Astrocyte of the spinal cord (primary cell): Measurements from ENCODE around the gene GINS1.

Source experiments
- DNase-seq: peaks from one replicate; pipeline ENCODE4 v3.0.0; 2011; ENCODE audit warnings: low read depth, low spot score
- H3K4me3 ChIP-seq: 2 replicates; pipeline ENCODE4 v1.5.1; 2011; ENCODE audit warnings: low read depth, mild to moderate bottlenecking, low read length, moderate library complexity
- CTCF ChIP-seq: IDR thresholded peaks from 2 replicates; pipeline ENCODE4 v1.5.1; 2012; ENCODE audit warnings: low read depth, mild to moderate bottlenecking, low read length, inconsistent platforms
- in situ Hi-C: cut with HindIII; loops from 2 replicates; pipeline ENCODE4 v1.10.0; 2017; ENCODE audit warnings: low sequenced_read_pairs

The GINS1 gene

GRCh38 chr20:25484911-25485511 is 77.5 kb downstream of the GINS1 start:
- DNase-seq, result no peak
- TF ChIP-seq CTCF, result no peak
- H3K4me3 ChIP-seq, result no peak overlapping the region

GRCh38 chr20:25485872-25486271 is 78.4 kb downstream of the GINS1 start:
- in situ Hi-C loops, result no loop called here
- no peak overlapping the region for H3K4me3 ChIP-seq
- DNase-seq, result no peak
- no peak for TF ChIP-seq CTCF

More at GRCh38 chr20:25484911-25485511, 77.5 kb downstream of the GINS1 start:
- in situ Hi-C loops, result no loop called here

- peak; percentile 28 for DNase-seq
- no peak for TF ChIP-seq CTCF
Measured at GRCh38 chr20:25486377-25486776, 78.9 kb downstream of the GINS1 start.

GRCh38 chr20:25487306-25487705 is 79.8 kb downstream of the GINS1 start:
- H3K4me3 ChIP-seq, result no peak overlapping the region
- DNase-seq, result no peak
- no peak for TF ChIP-seq CTCF
- in situ Hi-C loops, result no loop called here

More at GRCh38 chr20:25486377-25486776, 78.9 kb downstream of the GINS1 start:
- no peak overlapping the region for H3K4me3 ChIP-seq
- in situ Hi-C loops, result no loop called here

GRCh38 chr20:25487975-25488374 is 80.5 kb downstream of the GINS1 start:
- in situ Hi-C loops, result no loop called here

GRCh38 chr20:25489221-25489871 is 81.9 kb downstream of the GINS1 start:
- no peak for DNase-seq
- in situ Hi-C loops, result no loop called here
- no peak overlapping the region for H3K4me3 ChIP-seq
- no peak for TF ChIP-seq CTCF

More at GRCh38 chr20:25487975-25488374, 80.5 kb downstream of the GINS1 start:
- DNase-seq, result no peak
- no peak overlapping the region for H3K4me3 ChIP-seq
- no peak for TF ChIP-seq CTCF
